ENCODE data around the gene AP3B1.

The AP3B1 gene

GRCh38 chr5:78133423-78133822, 161.1 kb downstream of the AP3B1 start:
- H3K27ac Mint-ChIP-seq: no peak overlapping the region
- peaks cover 18% of the 10 kb centered on the region for H3K36me3 Mint-ChIP-seq (ENCODE audit: low read depth)
- H3K4me3 Mint-ChIP-seq: no peak overlapping the region
- no peaks in the 10 kb centered on the region for H3K4me1 Mint-ChIP-seq
- no peaks in the 10 kb centered on the region for H3K9me3 Mint-ChIP-seq
- TF ChIP-seq CTCF (IDR thresholded peaks at IDR 0.05): no peak
- peaks cover 3% of the 10 kb centered on the region for H3K27me3 Mint-ChIP-seq (ENCODE audit: low read depth, poor library complexity)
- no peak for DNase-seq

- TF ChIP-seq CTCF (IDR thresholded peaks at IDR 0.05): no peak
- H3K36me3 Mint-ChIP-seq (ENCODE audit: low read depth): peaks cover 26% of the 10 kb centered on the region
- no peak overlapping the region for H3K27ac Mint-ChIP-seq
- DNase-seq: no peak
- H3K27me3 Mint-ChIP-seq (ENCODE audit: low read depth, poor library complexity): peaks cover 3% of the 10 kb centered on the region
- H3K4me1 Mint-ChIP-seq: no peaks in the 10 kb centered on the region
- H3K9me3 Mint-ChIP-seq: no peaks in the 10 kb centered on the region
- no peak overlapping the region for H3K4me3 Mint-ChIP-seq
These were observed 162.0 kb downstream of the AP3B1 start for GRCh38 chr5:78132507-78132906.

- no peaks in the 10 kb centered on the region for H3K9me3 Mint-ChIP-seq
- no peak overlapping the region for H3K27ac Mint-ChIP-seq
- H3K27me3 Mint-ChIP-seq (ENCODE audit: low read depth, poor library complexity): peaks cover 3% of the 10 kb centered on the region
- no peak overlapping the region for H3K4me3 Mint-ChIP-seq
- peaks cover 31% of the 10 kb centered on the region for H3K36me3 Mint-ChIP-seq (ENCODE audit: low read depth)
- no peaks in the 10 kb centered on the region for H3K4me1 Mint-ChIP-seq
- TF ChIP-seq CTCF (IDR thresholded peaks at IDR 0.05): no peak
- DNase-seq: no peak
These were observed 164.9 kb downstream of the AP3B1 start for GRCh38 chr5:78129597-78129996.

GRCh38 chr5:78127875-78128274, 166.6 kb downstream of the AP3B1 start:
- H3K4me1 Mint-ChIP-seq: no peaks in the 10 kb centered on the region
- peaks cover 44% of the 10 kb centered on the region for H3K36me3 Mint-ChIP-seq (ENCODE audit: low read depth)
- peak; percentile 41 for TF ChIP-seq CTCF (IDR thresholded peaks at IDR 0.05)
- no peak overlapping the region for H3K27ac Mint-ChIP-seq
- peaks cover 11% of the 10 kb centered on the region for H3K9me3 Mint-ChIP-seq
- H3K27me3 Mint-ChIP-seq (ENCODE audit: low read depth, poor library complexity): peaks cover 3% of the 10 kb centered on the region
- peak; percentile 29 for DNase-seq
- H3K4me3 Mint-ChIP-seq: no peak overlapping the region

GRCh38 chr5:78126536-78126935, 168.0 kb downstream of the AP3B1 start:
- Mint-ChIP-seq H3K36me3 (ENCODE audit: low read depth) (peaks cover 58% of the 10 kb centered on the region), H3K4me3 (no peak overlapping the region), H3K27me3 (ENCODE audit: low read depth, poor library complexity) (peaks cover 3% of the 10 kb centered on the region), H3K9me3 (peaks cover 20% of the 10 kb centered on the region), H3K27ac (no peak overlapping the region), H3K4me1 (no peaks in the 10 kb centered on the region)
- TF ChIP-seq CTCF (IDR thresholded peaks at IDR 0.05): no peak
- DNase-seq: no peak

- no peak for TF ChIP-seq CTCF (IDR thresholded peaks at IDR 0.05)
- Mint-ChIP-seq H3K4me1 (peaks cover 18% of the 10 kb centered on the region), H3K36me3 (ENCODE audit: low read depth) (peaks cover 72% of the 10 kb centered on the region), H3K9me3 (peaks cover 38% of the 10 kb centered on the region), H3K4me3 (no peak overlapping the region), H3K27ac (no peak overlapping the region), H3K27me3 (ENCODE audit: low read depth, poor library complexity) (peaks cover 3% of the 10 kb centered on the region)
- DNase-seq: no peak
These were observed 178.3 kb downstream of the AP3B1 start for GRCh38 chr5:78116167-78116566.
